Kasumi-1 (cell line): ENCODE measurements around the gene PHACTR1.
"Not testable (repeated sequence)": the region's sequence is repeated elsewhere in the genome, so short reads cannot be mapped to it uniquely, and the experiment has no call there.

ENCODE experiments used
- DNase-seq, 2 experiments: peaks; one replicate each; lab custom pipeline; 2025; lab: John Stamatoyannopoulos, UW

The PHACTR1 gene

DNA sequence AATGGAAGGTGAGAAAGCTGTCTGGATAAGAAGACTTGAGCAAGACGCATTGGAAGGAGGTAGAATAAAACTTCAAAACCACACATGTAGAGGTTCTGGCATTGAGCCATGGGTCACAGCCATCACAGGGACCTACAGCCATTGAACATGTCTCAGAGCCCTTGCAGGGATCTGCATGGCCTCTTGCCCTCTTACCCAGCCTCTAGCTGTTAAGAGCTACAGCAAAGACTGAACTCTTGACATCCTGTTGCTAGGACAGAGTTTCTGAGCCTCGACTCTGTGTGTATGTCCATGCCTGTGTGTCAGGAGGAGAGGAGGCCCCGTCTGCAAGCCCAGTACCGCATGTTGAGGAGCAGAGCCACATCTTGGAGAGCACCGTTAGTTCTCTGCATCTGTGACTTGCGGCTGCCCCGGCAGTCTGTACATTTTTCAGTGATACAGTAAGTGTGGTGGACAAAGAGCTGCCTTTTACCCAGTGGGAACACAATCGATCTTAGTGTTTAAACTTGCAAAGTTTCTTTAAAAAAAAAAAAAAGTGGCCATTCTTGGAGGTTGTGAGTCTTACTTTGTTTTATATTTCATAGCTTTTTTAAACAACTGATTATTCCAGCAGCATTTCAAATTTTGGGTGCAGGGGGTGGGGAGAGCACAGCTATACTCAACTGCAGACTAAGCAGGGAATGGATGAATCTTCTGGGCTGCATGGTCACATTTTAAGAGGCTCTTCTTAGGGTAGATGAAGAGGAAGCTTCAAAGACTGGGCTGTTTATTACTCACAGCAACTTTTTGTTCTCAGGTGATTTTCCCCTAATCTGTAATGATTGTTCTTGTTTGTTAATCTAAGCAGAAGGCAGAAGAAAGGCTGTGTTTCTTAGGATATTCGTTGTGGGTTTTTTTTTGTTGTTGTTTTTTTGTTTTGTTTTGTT lies 523.2 kb downstream of the PHACTR1 start:
- no peak for DNase-seq

DNA sequence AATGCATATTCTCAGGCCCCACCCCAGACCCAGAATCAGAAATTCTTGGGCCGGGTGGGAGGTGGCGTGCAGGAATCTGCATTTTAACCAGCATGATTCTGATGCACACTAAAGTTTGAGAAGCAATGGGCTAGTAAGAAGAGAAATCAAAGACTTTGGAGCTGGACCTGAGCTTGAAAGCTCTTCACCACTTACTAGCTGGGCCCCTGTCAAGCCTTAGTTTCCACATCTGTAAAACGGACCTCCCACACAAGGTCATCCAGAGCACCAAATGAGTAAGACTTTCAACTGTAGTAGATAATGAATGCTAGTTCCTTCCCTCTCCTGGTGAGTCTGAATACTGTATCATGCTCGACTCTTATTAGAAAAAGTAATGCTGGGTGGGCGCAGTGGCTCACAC lies 524.8 kb downstream of the PHACTR1 start:
- DNase-seq: no peak

DNA sequence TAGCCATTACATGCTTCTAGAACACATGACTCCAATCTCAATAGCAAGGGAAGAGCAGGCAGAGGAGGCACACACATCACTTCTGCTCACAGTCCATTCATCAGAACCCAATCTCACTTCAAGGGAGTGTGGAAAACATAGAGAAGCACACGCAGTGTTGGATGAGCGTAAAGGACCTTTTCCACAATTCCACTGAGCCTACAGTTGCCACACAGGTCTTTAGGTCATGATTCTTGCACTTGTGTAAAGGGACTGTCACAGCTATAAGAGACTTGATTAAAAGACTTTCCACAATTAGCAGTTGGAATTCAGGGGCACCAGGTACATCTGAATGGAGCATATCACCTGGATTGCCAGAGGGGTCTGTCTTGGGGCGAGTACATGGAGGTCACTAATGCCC lies 525.6 kb downstream of the PHACTR1 start:
- DNase-seq: no peak

DNA sequence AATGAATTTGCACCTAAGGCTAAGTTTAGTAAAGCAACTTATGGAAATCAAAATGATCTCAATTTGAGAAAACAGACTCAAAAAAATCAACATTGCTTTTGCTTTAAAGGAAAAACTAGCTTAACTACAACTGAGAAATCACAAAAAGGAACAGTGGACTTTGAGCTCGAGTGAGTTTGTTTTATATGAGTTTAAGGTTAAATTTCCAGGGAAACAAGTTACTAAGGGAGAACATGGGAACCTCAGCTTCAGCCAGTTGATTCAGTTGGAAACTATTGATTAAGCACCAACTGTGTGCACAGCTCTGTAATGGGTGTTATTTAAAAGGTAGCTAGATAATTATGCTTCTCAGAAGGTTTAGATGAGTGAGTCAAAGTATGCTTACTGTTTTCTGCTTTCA lies 526.0 kb downstream of the PHACTR1 start:
- DNase-seq: no peak

DNA sequence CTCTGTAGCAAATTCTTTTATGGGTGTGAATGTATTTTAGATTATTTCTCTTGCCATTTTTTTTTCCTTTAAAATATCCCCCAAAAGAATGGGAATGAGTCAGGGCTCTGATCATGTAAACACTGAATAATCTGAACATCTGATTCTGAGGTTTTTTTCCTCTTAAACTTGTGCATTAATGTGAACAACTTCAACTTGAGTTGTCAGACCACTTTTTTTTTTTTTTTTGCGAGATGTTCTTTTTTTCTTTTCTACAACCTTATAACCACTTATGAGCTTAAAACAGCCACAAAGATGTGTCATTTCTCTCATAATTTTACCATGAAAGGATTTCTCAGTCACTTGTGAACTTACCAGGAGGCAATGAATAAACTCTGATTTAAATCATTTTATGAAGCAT lies 526.5 kb downstream of the PHACTR1 start:
- DNase-seq: no peak

DNA sequence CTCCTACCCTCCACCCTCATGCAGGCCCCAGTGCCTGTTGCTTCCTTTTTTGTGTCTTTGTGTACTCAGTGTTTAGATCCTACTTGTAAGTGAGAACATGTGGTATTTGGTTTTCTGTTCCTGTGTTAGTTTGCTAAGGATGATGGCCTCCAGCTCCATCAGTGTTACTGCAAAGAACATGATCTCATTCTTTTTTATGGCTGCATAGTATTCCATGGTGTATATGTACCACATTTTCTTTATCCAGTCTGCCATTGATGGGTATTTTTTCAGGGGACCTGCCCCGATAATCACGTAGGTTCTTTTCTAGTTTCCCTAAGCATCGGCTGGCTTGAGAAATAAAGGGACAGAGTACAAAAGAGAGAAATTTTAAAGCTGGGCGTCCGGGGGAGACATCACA lies 527.2 kb downstream of the PHACTR1 start:
- not testable (repeated sequence) for DNase-seq

DNA sequence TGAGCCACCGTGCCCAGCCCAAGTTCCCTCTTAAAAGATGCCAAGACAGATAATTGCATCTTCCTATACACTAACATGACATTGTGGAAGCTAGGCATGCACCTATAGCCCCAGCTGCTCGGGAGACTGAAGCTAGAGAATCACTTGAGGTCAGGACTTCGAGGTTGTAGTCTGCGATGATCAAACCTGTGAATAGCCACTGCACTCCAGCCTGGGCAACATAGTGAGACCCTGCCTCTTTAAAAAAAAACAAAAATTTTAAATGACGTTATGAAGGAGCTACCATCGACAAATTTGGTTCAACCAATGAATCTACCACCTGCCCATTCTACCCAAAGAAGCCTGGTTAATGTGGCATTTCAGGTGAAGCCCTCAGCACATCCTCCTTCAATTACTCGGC lies 531.1 kb downstream of the PHACTR1 start:
- no peak for DNase-seq

DNA sequence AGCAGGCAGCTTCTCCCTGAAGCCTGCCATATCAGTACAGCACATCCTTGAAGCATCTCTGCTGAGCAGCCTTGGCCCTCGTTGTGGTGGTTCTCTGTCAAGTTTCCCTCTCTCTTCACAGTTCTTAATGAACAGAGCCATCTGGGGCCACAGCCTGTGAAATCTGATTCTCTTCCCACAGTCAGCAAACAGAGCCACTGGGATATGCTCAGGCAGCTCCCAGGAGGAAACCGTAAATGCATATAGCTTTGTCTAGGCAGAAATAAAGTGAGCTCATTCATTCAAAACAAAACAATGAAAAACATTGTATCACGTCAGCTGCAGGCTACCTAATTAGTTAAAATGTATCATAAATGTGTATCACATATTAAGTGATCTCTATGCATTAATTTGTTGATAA lies 531.5 kb downstream of the PHACTR1 start:
- DNase-seq: no peak

DNA sequence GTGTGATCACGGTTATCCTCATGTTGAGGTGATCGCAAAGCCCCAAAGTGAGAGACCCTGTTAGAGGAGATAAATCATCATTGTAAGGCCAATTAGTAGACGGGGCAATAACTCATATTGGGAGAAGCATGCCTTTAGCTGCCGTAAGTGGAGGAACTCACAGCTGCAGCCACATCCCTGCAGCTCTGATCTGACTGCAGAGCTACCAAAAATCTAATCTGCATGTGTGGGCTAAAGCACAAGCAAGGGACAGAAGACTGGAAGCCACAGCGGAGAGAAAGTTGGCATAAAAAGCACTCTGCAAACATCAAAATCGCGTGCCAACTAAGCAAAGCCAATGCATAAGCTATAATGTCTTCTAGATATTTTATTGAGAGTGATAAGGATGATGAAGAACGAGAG lies 532.0 kb downstream of the PHACTR1 start:
- DNase-seq: no peak

DNA sequence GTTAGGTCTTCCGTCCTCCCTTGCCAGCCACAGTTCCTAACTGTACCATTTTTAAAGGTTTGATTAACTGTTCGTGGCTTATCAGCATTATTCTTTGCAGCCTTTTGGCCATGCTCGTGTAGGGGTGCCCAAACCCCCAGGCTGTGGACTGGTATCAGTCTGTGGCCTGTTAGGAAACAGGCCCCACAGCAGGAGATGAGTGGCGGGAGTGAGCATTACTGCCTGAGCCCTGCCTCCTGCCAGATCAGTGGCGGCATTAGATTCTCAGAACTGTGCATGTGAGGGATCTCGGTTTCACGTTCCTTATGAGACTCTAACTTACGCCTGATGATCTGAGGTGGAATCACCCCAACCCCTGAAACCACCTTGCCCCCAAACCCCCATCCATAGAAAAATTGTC lies 532.4 kb downstream of the PHACTR1 start:
- no peak for DNase-seq

DNA sequence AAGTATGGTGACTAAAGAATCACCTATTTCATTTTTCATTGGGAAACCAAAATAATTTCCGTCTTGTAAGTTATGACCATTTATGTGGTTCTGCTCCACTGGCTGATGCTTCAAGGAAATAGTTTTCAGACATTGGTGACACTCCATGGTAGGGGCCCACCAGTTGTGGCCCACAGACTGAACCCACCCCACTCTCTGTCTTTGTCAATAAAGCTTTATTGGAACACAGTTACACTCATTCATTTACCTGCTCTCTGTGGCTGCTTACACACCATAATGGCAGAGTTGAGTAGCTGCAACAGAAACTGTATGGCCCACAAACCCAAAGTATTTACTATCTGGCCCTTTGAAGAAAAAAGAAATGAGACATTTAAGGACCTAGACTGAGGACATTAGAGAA lies 533.2 kb downstream of the PHACTR1 start:
- no peak for DNase-seq

DNA sequence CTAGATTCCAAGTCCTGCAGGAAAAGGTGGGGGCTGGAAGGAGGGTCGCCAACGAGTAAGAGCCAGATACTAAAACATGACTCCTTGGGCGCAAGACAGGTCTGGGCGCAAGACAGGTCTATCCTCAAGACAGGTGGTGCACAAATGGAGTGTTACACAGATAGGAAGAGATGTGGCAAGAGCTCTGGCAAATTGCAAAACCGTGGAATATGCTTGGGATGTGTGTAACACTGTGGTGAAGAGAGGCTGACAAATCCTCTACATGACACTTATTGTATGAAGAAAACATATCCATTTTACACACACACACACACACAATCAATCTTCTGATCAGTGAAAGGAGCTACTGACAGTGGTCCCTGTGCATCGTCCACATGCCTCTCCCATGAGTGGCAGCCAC lies 534.1 kb downstream of the PHACTR1 start:
- DNase-seq: no peak

DNA sequence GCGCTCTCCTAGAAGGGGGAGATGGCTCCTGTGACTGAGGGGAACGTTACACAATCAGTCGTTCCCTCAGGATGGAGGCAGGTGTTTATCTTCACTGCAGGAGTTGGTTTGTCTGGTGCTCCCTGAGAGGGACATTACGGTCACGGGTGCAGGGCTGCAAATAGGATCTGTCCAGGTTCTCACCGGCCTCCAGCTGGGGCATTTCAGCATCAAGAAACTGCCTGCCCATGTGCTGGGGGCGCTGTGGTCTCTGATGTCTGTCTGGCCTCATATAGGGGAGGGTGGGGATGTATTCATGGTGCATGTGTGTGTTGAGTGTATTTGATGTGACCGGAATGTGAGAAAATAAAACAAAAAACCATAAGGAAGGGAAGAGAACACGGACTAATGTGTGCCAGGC lies 534.7 kb downstream of the PHACTR1 start:
- DNase-seq: no peak

DNA sequence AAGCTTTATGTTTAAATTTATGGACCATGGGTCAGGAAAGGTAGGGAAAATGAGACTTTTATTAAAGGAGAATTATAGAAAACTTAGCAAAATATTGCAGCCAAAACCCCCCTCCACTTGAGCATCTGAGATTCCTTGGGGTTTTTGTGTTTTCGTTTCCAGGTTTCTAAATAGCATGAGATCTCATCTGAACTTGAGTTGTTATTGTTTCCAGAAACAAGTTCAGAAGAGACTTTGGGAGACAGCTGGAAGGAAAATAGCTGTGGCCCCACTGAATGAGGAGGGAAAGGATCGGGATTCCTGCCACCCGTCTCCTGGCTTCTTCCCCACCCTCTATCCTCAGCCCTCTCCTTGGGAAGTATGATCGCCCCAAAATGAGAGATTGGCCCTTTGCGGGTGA lies 536.2 kb downstream of the PHACTR1 start:
- no peak for DNase-seq

DNA sequence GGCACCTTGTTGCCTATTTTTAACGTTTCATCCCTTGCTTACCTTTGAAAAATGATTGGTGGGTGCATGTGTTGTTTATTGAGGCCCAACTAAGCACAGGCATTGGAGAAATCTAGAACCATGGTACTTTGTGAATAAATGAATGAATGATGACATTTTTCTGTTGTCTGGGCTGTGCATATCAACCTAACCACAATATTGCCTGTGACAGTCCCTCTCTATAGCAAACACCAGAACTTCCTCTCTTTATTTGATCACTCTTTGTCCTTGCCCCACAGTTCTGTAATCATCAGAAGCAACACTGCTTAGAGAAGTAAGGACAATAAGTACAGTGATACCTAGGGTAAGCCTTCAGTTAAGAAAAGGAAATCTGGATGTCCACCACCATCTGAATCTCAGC lies 536.7 kb downstream of the PHACTR1 start:
- DNase-seq: peak; percentile 46 to 72

DNA sequence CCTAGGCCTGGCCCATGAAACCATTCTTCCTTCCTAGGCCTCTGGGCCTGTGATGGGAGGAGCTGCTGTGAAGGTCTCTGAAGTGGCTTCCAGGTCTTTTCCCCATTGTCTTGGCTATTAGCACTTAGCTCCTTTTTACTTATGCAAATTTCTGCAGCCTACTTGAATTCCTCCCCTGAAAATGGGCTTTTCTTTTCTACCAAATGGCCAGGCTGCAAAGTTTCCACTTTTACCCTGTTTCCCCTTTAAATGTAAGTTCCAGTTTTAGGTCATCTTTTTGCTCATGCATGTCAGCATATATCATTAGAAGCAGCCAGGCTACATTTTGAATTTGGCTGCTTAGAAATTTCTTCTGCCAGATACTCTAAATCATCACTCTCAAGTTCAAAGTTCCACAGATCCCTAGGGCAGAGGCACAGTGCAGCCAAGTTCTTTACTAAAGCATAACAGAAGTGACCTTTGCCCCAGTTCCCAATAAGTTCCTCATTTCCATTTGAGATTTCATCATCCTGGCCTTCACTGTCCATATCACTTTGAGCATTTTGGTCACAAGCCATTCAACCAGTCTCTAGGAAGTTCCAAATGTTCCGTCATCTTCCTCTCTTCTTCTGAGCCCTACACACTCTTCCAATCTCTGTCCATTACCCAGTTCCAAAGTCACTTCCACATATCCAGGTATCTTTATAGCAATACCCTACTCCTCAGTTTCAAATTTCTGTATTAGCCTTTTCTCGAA lies 539.9 kb downstream of the PHACTR1 start:
- DNase-seq: no peak

DNA sequence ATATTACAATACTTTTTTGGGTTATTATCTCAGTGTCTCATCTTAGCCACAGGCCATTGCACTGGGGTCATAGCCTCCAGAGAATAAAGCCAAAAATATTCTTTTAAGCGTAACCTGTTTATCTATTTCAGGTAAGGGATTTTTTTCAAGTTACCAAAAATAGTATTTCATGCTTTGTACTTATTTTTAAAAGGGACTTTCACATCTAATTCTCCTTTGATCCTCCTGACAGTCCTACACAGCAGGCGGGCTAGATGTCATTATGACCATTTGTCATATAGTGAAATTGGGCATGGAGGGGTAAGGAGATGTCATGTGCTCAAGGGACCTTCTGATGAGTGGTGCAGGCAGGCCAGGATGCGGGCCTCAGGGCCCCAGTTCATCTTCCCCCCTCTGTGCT lies 542.8 kb downstream of the PHACTR1 start:
- DNase-seq: no peak

DNA sequence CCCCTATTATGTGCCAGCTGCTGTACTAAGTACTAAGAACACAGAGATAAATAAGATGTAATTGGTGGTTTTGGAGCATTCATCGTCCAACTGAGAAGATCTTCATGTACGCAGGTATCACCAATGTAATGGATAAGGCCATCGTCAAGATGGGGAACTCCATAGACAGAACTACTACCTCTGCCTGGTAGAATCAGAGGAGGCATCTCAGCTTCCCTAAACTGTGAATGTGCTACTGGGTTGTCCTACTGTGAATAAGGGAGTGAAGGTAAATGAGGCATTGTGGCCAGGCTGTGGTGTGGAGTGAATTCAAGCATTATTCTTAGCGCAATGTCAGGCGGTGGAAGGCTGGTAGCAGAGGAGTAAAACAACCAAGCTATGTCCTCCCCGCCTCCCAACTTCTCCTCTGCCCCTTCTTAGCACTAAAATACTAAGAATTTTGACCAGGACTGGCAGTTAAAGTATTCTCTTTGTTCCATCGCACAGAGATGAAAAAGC lies 543.6 kb downstream of the PHACTR1 start:
- DNase-seq: peak; percentile 26 to 43

DNA sequence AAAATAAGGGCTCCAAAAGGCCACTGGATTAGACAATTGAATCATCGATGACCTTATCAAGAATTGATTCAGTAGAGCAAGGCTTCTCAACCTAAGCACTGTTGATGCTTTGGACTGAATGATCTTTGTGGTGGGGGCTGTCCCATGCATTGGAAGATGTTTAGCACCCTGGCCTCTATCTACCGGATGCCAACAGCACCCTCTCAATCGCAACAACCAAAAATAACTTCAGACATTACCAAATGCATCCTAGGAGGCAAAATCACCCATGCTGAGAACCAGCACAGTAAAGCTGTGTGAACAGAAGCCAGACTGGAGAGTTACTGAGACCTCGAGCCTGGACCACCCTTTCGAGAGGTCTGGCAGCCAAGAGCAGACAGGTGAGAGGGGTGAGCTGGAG lies 544.3 kb downstream of the PHACTR1 start:
- no peak for DNase-seq

DNA sequence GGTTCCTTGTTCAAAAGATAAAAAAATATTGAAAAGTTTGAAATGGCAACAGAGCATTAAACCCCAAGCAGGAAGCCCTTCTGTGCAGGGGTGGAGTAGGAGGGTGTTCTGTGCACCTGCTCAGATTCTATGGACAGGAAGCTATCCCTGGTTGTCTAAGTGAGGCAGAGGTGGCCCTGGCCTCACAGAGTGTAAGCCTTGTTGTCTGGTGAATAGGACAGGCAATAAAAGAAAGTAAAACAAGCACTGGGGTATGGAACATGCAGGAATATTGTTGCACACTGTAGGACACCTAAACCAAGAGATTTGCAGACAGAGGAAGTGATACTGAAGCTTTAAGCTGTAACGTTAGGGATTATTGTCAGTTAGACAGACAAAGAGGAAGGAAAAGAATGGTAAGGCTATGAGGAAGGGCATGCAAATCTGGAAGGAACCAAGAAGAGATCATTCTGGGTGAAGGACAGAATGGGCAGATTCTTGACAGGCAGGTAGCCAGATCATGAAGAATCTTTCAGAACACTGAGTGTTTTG lies 545.0 kb downstream of the PHACTR1 start:
- peak; percentile 85 to 88 for DNase-seq

DNA sequence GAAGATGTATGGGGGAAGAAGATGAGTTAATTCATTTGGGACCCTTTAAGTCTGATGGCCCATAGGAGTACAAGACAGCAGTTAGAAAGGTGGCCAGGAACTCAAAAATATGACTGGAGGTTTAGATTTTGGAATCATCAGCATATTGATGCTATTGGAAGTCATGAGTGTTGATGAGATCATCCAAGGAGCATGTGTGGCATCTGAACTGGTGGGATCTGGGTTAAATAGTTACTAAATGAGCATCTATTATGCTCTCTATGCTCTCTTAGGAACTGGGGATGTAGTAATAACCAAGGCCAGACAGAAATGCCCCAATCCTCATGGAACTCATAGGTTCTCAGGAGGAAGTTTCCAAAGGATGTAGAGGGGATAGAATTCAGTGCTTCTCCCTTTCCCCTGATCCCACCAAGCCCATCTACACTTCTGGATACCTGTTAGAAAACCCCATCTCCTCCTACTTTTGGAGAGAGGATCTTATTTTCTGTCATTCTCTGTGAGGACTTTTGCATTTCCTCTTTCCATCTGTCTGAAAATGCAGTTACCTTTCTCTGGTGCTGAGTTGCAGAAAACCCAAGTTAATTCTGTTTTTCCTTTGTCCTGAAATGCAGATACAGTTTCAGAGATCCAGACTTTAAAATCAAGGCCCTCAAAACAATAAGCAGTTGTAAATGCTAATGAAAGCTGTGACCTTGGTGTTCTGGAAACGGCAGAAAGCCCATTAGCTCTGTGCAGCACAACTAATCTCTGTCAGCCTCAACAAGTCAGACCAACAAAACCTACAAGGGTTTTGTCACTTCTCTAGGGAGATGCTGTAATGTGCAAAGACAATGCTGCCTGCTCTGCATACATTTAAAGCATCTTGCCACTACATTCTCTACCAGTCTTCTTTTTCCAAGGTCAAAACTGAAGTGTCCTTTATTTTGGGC lies 546.0 kb downstream of the PHACTR1 start:
- DNase-seq: no peak

DNA sequence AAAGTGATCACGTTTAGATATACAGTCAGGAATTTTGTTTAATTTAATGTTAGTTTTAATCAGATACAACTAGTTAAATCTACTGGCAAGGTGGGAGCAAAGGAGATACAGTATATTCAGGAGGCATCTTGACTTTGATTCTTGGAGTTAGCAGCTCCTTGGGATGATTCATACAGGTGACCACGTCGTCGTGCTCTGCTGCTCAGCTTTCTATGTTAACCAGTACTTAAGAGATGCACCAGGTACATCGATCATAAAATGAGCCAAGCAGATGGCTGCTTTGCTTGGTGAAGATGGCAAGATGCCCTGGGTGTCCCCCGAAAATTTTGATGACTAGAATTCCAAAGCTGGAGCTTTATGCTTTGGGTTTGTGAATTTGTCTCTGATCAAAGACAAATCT lies 547.1 kb downstream of the PHACTR1 start:
- no peak for DNase-seq
